Measurements from ENCODE around the gene PPP1R12B.
"Not testable (repeated sequence)": the region's sequence is repeated elsewhere in the genome, so short reads cannot be mapped to it uniquely, and the experiment has no call there.

Gene PPP1R12B

DNA sequence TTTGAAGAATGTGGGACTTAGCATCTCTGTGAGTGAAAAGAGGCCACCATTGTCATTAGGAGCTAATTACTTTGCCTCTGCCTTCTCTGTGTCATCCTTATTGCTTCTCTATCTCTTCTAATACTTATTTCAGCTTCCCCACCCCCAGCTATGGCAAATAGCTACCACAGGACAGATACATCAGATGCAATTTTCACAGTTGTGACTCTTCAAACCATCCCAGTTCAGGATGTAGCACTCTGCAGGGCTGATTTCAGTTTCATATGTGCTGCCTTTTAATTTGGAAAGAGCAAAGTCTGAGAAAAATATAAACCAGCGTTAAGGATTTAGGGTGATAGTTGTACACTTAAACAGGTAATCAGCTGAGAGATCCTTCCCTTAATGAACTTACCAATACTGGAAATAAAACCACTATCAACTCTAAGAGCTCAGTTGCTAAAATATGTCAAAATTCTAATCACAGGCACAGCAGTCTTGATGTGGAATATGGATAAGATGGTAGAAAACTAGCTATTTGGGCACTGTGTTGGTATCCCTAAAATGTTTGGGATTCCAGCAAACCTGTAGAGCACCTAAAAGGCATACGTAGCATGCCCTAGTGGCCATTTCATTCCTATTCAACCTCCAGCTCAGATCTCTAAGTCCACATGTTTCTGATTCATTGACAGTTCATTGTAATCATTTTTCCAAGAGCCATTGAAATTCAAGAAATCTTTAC, 213.4 kb downstream of the PPP1R12B start:
- no peak for DNase-seq (ENCODE audit: low spot score)

GRCh38 chr1:202562444-202563060, 214.1 kb downstream of the PPP1R12B start:
- no peak for DNase-seq (ENCODE audit: low spot score)

- no peak for DNase-seq (ENCODE audit: low spot score)
These were observed 215.3 kb downstream of the PPP1R12B start for GRCh38 chr1:202563818-202564217.

DNA sequence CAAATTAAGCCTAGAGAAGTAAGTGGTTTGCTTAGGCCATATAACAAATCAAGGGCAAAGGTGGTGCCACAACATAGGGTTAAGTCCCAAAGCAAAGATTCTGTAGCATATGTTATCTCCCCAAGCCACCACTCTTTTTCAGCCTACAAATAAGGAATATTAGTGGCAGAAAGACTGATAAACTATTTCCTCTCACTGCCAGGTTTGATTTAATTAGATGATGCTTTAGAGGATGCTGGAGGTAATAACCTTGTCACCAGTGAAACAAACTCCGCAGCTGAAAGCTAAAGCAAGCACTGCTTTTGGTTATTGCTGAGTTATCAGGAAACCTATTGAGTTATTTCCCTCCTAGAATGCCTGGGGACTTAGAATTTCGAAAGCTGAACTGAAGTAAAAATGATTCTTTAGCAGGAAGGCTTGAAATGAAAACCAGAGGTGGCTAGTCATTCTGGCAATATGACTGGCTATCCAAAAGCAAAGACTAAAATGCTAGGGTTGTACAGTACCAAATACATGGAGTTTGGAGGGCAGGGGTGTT, 216.5 kb downstream of the PPP1R12B start:
- no peak for DNase-seq (ENCODE audit: low spot score)

DNA sequence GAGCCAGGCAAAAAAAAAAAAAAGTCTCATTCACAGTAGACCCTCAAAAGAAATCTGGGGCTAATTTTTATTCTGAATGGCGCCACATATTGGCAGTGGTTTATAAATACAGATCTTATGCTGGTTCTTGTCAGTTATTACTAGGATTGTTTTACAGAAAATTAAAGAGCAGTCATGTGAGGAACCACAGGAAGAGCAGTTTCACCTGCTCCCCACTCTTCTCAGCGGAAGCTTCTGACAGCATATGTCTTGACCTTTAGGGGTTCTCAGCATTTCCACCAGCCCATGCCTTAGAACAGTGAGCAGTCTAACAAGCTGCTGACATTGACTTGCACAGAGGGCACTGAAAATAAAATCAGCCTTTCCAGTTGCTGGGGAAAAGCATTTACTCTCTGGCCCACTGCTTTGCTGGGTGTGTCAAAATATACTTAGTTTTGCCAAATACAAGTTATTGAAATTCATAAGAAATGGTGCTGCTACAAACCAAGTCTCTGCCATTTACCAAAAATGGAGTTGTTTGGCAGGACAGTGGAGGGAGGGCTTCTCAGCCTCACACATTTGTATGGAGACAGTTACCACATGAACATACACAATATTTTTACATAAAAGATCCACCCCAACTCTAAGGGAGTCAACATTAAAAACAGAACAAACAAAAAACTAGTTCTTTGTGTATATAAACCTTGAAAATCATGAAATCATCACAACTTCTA, 217.5 kb downstream of the PPP1R12B start:
- DNase-seq (ENCODE audit: low spot score) = no peak

- no peak for DNase-seq (ENCODE audit: low spot score)
These were observed 219.2 kb downstream of the PPP1R12B start for GRCh38 chr1:202567738-202568137.

DNA sequence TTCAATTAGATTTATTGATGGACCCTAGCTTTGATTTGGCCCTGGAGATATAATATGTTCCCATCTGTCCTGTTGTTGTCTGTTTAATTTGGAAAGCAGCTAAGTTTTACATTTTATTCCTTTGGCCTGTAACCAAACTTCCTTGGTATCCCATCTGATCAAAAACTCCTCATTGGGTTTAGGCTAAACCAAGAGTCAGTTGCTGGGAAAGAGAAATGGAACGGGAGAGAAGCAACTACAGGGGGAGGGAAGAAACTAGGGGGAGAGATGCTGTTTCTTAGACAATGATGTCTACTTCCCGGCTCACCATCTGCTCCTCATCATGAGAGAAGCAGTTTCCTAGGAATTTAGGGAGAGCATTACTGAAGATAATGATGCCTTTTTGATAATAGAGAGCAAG, 219.9 kb downstream of the PPP1R12B start:
- no peak for DNase-seq (ENCODE audit: low spot score)

DNA sequence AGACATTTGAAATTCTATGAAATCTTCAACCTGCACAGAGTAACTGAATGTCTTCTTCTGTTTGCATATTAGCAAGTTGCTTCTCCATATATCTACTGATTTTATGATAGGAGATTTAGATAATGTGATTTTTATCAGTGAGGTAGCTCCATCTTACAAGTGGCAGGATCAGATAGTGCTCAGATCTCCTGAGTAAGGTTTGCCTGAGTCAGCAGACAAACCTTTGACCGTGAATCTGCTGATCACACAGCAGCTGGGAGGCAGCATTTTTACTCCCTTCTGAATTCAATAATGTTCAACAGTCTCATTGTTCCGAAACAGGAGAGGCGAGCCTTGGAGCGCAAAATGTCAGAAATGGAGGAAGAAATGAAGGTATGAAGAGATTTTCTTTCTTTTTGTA, 220.3 kb downstream of the PPP1R12B start:
- DNase-seq (ENCODE audit: low spot score) = no peak

DNA sequence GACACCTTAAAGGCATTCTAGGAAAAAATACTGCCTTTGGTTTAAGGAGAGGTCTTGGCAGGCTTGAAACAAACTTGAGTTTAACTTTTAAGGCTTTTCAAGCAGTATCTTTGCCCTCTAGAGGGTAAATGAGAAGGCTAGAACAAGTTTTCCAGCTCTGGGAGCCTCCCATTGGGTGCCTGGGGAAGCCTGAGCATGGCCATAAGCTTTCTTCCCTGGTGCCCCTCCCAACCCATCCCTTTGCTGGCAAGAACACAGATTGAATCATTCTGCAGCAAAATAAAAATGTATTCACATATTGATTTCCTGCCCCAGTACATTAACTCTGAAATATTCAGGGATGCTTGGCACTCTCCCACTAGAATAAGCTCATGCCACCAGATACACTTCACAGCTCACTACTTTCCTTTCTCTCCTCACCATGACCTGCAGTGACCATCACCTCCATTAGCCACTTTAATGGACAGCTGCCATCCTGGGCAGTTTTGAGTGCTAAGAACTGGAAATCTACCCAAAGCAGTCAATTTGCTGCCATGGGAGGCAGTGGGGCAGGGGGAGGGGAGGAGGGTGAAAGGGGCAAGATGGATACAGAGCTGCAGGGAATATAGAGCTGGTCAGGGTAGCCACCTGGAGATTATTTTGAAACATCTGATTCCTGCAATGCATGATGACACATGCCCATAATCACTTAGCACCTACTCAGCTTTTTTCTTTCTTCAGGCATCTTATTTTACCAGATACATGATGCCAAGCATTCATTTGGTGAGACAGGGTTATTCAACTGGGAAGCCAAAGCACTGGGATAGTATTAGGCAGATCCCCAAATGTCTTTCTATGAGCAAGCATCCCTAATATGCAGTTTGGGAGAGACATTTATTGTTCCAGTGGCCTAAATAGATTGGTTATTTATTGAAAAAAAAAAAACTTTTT, 221.2 kb downstream of the PPP1R12B start:
- DNase-seq (ENCODE audit: low spot score) = no peak

DNA sequence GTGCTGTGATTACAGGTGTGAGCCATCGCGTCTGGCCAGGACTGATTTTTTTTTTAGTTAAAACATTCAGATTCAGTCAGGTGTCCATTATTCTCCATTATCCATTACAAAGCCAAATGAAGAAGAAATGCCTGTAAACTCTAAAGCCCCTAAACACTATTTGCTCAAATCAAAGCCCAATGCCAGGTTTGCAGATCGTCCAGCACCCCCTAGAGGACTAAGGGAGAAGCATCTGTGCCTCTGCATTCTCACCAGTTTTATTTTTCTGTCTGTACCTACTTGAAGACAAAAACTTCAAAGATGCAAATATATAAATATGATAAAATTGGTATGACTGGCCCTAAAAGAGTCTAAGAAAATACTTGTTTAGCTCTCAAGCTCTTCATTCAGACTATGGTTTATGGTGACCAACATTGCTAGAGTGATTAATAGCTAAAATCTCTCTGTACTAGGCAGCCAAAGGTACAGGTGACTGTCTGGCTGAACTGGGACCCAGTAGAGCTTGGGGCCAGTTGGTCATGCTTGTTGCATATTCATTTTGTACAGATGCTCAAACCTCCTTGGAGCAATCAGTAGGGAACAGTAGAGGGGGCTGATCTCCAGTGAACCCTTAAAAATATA, 223.3 kb downstream of the PPP1R12B start:
- DNase-seq (ENCODE audit: low spot score) = peak; percentile 44

DNA sequence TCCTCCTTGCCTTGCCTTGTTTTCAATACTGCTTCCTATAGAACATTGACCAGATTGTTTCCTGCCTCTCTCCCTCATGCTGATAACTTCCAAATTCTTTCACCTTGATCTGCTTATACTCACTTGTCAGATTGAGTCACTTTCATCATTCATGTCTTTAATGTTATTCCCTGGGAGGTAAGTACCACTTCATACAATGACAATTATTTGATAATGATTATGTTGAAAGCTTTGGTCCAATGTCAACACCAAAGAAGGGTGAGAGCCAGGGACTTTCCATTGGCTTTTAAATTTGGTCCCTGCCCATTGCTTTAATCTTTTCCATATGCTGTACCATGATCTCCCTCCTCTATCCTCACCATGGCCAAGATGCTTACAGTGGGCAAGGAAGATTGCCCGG, 224.4 kb downstream of the PPP1R12B start:
- DNase-seq (ENCODE audit: low spot score) = no peak

DNA sequence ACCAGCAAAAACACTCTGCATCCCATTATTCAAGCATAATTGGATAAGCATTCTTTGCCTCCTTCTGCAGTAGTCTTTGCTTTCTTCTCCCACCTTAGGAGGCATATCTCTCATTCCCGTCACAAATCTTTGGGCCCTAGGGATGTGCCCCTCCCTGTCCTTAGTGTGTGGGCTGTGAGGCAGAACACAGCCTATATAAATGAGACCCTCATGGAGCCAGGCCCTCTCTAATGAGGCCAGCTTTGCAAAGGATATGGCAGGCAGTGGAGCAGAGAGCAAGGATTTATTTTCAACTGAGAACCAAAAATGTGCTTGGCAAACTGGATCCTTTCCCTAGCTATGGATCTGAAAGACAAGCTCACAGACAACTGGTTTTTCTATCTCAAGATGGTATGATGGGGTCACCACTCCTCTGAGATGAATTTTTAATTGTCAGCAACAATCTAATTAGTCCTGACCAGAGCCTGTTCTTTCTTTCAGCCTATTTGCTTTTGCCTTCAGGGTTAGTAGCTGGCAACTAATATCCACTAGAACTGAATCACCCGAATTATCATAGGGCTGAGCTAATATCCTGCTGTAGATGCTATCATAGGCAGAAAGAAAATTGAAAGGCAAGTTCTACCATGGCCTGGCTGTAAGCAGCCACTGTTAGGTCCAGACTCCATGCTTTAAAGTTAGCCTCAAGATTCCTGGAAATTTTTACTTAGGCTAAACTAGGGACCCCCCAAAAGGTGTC, 227.6 kb downstream of the PPP1R12B start:
- DNase-seq (ENCODE audit: low spot score) = no peak

DNA sequence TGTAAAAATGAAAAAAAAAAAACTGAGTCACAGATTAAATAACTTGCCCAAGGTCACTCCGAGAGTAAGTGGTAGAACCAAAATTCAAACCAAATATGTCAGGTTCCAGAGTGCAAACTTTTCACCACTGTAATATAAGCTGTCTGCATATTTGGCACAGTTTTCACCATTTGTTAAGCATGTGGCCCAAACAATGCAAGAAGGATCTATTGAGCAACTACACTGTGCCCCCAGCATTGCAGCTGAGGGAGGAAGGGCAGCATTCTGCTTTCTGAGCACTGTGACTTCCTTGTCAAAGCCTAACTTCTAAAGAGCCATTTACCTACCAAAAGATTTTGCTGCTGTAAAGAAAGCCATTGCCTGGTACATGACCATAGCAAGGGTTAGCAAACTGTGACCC, 228.3 kb downstream of the PPP1R12B start:
- DNase-seq (ENCODE audit: low spot score) = no peak

GRCh38 chr1:202577381-202577780, 228.9 kb downstream of the PPP1R12B start:
- DNase-seq (ENCODE audit: low spot score) = no peak

DNA sequence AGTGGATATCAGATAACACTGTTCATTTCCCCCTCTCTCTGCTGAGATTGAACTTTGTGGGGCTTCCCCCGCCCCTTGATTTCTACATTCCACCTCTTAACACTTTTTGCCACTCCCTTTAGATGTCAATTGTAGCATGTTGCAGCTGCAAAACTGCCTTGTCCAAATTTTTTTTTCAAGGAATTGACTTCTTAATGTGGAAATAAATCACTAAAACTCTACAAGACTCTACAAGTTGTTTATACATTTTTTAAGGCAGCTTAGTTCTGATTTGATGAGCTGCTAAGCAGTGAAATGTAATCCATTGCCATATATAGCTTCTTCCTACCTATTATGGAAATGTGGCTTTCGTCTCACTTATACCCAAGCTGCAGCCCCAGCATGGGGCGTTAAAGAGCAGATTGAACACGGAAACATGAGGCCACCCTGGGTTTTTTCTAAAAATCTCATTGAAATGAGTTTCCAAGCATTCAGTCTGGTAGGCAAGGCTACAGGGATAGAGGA, 229.6 kb downstream of the PPP1R12B start:
- no peak for DNase-seq (ENCODE audit: low spot score)

DNA sequence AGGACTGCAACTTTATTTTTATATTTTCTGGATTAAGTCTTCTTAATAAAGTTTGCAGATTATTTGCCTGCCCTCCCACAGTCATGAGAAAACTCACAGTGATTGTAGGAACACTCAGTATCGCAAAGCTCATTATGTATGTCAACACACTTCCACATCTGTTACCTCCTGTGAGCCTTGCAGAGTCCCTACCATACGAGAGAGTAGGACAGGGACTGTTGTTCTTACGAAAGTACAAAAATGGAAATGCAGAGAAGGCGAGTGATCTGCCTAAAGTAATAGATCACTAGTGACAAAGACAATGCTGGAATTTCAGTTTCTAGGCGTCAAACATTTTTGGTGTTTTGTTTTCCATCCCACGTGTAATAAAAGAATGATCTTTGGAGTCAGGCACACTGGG, 230.1 kb downstream of the PPP1R12B start:
- no peak for DNase-seq (ENCODE audit: low spot score)

DNA sequence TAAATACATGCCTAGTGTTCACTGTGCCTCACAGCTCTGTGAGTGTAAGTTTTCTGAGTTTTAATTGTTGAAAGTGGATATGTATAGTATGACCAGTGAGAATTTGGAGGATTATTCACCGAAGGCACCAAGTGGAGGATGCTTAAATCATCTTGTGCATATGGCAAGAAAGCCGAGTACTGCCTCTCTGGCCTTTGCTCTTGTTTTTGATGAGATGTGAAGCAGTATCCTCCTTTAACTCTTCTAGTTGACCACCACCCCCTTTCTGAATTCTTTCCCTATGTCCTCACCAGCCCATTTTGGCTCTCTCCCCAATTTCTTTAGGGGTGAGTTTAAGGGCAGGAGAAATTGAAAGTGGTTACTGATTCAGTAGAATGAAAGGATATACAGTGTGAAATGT, 231.3 kb downstream of the PPP1R12B start:
- no peak for DNase-seq (ENCODE audit: low spot score)

- DNase-seq (ENCODE audit: low spot score) = no peak
These were observed 232.1 kb downstream of the PPP1R12B start for GRCh38 chr1:202580619-202581018.

DNA sequence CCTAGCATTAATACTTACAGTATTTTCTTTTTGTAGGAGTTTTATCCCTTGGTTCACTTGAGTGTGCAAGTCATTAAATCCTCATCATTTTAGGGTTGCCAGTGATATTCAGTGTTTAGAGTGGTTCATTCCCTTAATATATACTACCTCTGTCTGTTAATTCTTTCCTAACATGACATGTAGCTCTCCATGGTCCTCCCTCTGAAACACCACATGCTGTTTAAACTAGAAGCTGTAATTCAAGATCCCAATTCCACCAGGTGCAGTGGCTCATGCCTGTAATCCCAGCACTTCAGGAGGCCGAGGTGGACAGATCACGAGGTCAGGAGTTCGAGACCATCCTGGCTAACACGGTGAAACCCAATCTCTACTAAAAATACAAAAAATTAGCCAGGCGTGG, 233.9 kb downstream of the PPP1R12B start:
- DNase-seq (ENCODE audit: low spot score) = not testable (repeated sequence)
